ENCODE data around the gene ARHGAP6. TPM values are rescaled to one million over a fixed set of nuclear protein-coding genes. Genes with fewer than 3 reads are reported as not detected.
A peak's percentile ranks its signal among the peaks of the same experiment; 100 is the strongest.
"Not testable (repeated sequence)": the region's sequence is repeated elsewhere in the genome, so short reads cannot be mapped to it uniquely, and the experiment has no call there.

ARHGAP6 gene
- total RNA-seq, 1 donor from 2014 or later, result 13.8 TPM

- ATAC-seq, result no peak
- intact Hi-C loops (cut with DNase I), result no loop called here
- no peak for DNase-seq (ENCODE audit: low spot score)
Measured at GRCh38 chrX:11580789-11581188, 84.9 kb downstream of the ARHGAP6 start.

GRCh38 chrX:11579636-11580600 lies 85.8 kb downstream of the ARHGAP6 start:
- intact Hi-C loops (cut with DNase I), result no loop called here
- DNase-seq (ENCODE audit: low spot score) (no peak), ATAC-seq (no peak)

GRCh38 chrX:11578301-11578700 lies 87.4 kb downstream of the ARHGAP6 start:
- DNase-seq (ENCODE audit: low spot score); ATAC-seq; intact Hi-C loops (cut with DNase I): not testable (repeated sequence)

GRCh38 chrX:11577603-11578002 lies 88.1 kb downstream of the ARHGAP6 start:
- intact Hi-C loops (cut with DNase I), result no loop called here

GRCh38 chrX:11575332-11575731 lies 90.4 kb downstream of the ARHGAP6 start:
- intact Hi-C loops (cut with DNase I), result no loop called here
- DNase-seq (ENCODE audit: low spot score) (no peak), ATAC-seq (no peak)

More at GRCh38 chrX:11577603-11578002, 88.1 kb downstream of the ARHGAP6 start:
- DNase-seq (ENCODE audit: low spot score), result no peak
- no peak for ATAC-seq

GRCh38 chrX:11567528-11568220 lies 98.0 kb downstream of the ARHGAP6 start:
- DNase-seq (ENCODE audit: low spot score), result no peak
- ATAC-seq, result no peak
- intact Hi-C loops (cut with DNase I), result no loop called here

- intact Hi-C loops (cut with DNase I), result no loop called here
- DNase-seq (ENCODE audit: low spot score), result no peak
- no peak for ATAC-seq
Measured at GRCh38 chrX:11566789-11567188, 98.9 kb downstream of the ARHGAP6 start.

GRCh38 chrX:11566173-11566572 lies 99.5 kb downstream of the ARHGAP6 start:
- intact Hi-C loops (cut with DNase I), result no loop called here
- DNase-seq (ENCODE audit: low spot score) (no peak), ATAC-seq (no peak)

- intact Hi-C loops (cut with DNase I), result no loop called here
- no peak for ATAC-seq
- no peak for DNase-seq (ENCODE audit: low spot score)
Measured at GRCh38 chrX:11564546-11564945, 101.2 kb downstream of the ARHGAP6 start.

GRCh38 chrX:11562570-11562969 lies 103.2 kb downstream of the ARHGAP6 start:
- ATAC-seq (no peak), DNase-seq (ENCODE audit: low spot score) (no peak)
- intact Hi-C loops (cut with DNase I), result no loop called here

GRCh38 chrX:11558972-11559371 lies 106.7 kb downstream of the ARHGAP6 start:
- DNase-seq (ENCODE audit: low spot score) (no peak), ATAC-seq (no peak)
- intact Hi-C loops (cut with DNase I), result no loop called here

- ATAC-seq (no peak), DNase-seq (ENCODE audit: low spot score) (no peak)
- intact Hi-C loops (cut with DNase I), result no loop called here
Measured at GRCh38 chrX:11557120-11557519, 108.6 kb downstream of the ARHGAP6 start.

GRCh38 chrX:11555759-11556158 lies 110.0 kb downstream of the ARHGAP6 start:
- intact Hi-C loops (cut with DNase I), result no loop called here
- ATAC-seq, result no peak
- DNase-seq (ENCODE audit: low spot score), result no peak

- intact Hi-C loops (cut with DNase I), result no loop called here
- ATAC-seq (no peak), DNase-seq (ENCODE audit: low spot score) (no peak)
Measured at GRCh38 chrX:11553594-11553993, 112.1 kb downstream of the ARHGAP6 start.

- ATAC-seq, result no peak
- DNase-seq (ENCODE audit: low spot score), result no peak
- intact Hi-C loops (cut with DNase I), result no loop called here
Measured at GRCh38 chrX:11551151-11551550, 114.6 kb downstream of the ARHGAP6 start.

GRCh38 chrX:11546917-11547316 lies 118.8 kb downstream of the ARHGAP6 start:
- intact Hi-C loops (cut with DNase I), result no loop called here
- no peak for DNase-seq (ENCODE audit: low spot score)
- ATAC-seq, result no peak

GRCh38 chrX:11543249-11543648 lies 122.5 kb downstream of the ARHGAP6 start:
- DNase-seq (ENCODE audit: low spot score) (no peak), ATAC-seq (no peak)
- intact Hi-C loops (cut with DNase I), result no loop called here

GRCh38 chrX:11541510-11541909 lies 124.2 kb downstream of the ARHGAP6 start:
- ATAC-seq, result no peak
- intact Hi-C loops (cut with DNase I), result no loop called here
- DNase-seq (ENCODE audit: low spot score), result no peak

GRCh38 chrX:11540532-11541377 lies 125.0 kb downstream of the ARHGAP6 start:
- no peak for DNase-seq (ENCODE audit: low spot score)
- intact Hi-C loops (cut with DNase I), result no loop called here
- peak; percentile 36 for ATAC-seq
